Stimulated activated naive B cell treated with anti-CD40 and anti-IgM and Interleukin-4, amounts not matched to agents 10 μg/mL and 1 μg/mL and 100 μg/mL, for 72 hours (primary cell): ENCODE measurements around the gene EWSR1.
"Not testable (repeated sequence)": the region's sequence is repeated elsewhere in the genome, so short reads cannot be mapped to it uniquely, and the experiment has no call there.

Experiments
- ATAC-seq, 2 donors: fragments of 150-1000 bp; cut with Tn5 transposase; replicated peaks; 2 replicates each; pipeline ENCODE4 v1.10.0; 2021; ENCODE audit warnings: moderate library complexity in 1 of 2
- DNase-seq: peaks from one replicate; pipeline ENCODE4 v3.0.0; 2021
- H3K27ac Mint-ChIP-seq: one replicate; pipeline ENCODE4 v1.8.0; 2022; ENCODE audit warnings: mild to moderate bottlenecking, mixed read lengths
- H3K27me3 Mint-ChIP-seq, 2 donors: one replicate each; pipeline ENCODE4 v1.8.0; 2022; ENCODE audit warnings: mixed read lengths in 2 of 2
- H3K36me3 Mint-ChIP-seq, 2 donors: one replicate each; pipeline ENCODE4 v1.8.0; 2022; ENCODE audit warnings: mixed read lengths in 2 of 2, mild to moderate bottlenecking in 1 of 2
- H3K4me1 Mint-ChIP-seq, 2 donors: one replicate each; pipeline ENCODE4 v1.8.0; 2022; ENCODE audit warnings: mixed read lengths in 2 of 2, mild to moderate bottlenecking in 1 of 2
- H3K4me3 Mint-ChIP-seq, 2 donors: one replicate each; pipeline ENCODE4 v1.8.0; 2022; ENCODE audit warnings: mild to moderate bottlenecking in 2 of 2, mixed read lengths in 2 of 2, moderate library complexity in 1 of 2
- H3K9me3 Mint-ChIP-seq, 2 donors: one replicate each; pipeline ENCODE4 v1.8.0; 2022; ENCODE audit warnings: mixed read lengths in 2 of 2, mild to moderate bottlenecking in 1 of 2

Gene EWSR1

DNA sequence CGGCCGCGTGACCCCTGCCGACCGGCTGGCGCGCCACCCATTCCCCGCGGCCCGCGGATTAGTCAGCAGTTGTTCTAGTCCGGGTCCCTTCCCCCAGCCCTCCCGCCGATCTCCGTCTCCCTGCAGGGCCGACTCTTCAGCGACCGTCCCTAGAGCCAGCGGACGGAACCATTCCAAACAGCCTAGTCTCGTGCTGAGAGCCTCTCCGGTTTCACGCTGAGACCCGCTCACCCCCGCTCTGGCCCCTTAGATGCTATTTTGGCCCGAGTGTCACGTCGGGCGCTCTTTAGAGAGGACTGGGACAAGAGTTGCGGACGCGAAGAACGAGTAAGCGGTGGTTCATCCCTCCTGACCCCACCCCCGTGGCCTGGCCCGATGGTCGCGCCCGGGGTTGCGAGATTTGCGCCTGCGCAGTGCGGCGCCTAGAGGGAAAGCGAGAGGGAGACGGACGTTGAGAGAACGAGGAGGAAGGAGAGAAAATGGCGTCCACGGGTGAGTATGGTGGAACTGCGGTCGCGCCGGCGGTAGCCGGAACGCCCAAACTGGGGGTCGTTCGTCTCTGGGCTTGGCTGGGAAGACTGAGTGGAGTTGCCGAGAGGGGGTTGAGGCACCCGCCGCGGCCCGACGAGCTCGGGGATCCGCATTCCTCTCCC is at the start of gene EWSR1, which contains the start of gene RHBDD3:
Gene EWSR1, plus strand, starts transcription at position 411 of the 653 bp plus-strand sequence. Its CDS starts 69 bp downstream, at position 480.
Gene RHBDD3, minus strand, starts transcription at position 124 of the 653 bp plus-strand sequence. CDS start 2,355 bp downstream, outside the sequence.
- peaks cover 26 to 48% of the 10 kb centered on the region in 2 donors for H3K36me3 Mint-ChIP-seq
- H3K27me3 Mint-ChIP-seq, result no peaks in the 10 kb centered on the region
- H3K4me3 Mint-ChIP-seq, result peak within 1 kb of the TSS; percentile 88 to 91
- H3K4me1 Mint-ChIP-seq, result peaks cover 27 to 53% of the 10 kb centered on the region in 2 donors
- no peaks in the 10 kb centered on the region for H3K9me3 Mint-ChIP-seq
- DNase-seq (peak; percentile 94), ATAC-seq (peak; percentile 91 to 94)
- H3K27ac Mint-ChIP-seq, result peak within 1 kb of the TSS; percentile 98

DNA sequence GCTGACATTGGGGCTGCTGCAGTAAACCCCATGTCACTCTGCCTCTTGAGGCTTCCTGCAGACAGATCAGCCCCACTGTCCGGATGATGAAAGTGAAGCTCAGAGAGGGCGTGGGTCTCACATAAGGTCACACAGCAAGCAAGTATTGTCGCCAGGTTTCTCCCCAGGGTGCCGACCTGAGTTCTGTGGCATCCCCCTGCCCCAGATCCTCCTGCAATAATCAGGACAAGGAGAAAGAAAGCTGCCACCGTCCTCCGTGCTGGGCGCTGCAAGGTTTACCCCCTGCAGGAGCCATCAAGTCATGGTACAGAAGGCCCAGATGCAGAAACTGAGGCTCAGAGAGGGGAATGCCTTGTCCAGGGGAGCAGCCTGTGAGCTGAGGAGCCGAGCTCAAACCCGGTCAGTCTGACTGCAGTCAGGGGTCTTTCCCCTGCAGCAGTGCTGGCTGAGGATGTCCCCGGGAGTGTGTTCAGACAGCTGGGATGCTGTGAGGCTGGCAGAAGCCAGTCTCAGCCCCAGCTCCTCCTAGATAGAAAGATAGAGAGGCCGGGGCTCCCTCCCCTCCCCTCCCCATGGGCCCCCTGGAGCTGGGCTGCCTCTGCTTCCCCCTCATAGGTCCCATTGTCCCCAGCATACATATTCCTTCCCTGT is 49.2 kb upstream of the EWSR1 start:
- H3K27ac Mint-ChIP-seq, result no peak overlapping the region
- no peak overlapping the region for H3K4me3 Mint-ChIP-seq
- no peaks in the 10 kb centered on the region for H3K36me3 Mint-ChIP-seq
- no peaks in the 10 kb centered on the region for H3K9me3 Mint-ChIP-seq
- DNase-seq (no peak), ATAC-seq (no peak)
- H3K4me1 Mint-ChIP-seq, result peaks cover 0 to 3% of the 10 kb centered on the region in 2 donors
- H3K27me3 Mint-ChIP-seq, result peaks cover 48 to 90% of the 10 kb centered on the region in 2 donors

- peaks cover 43 to 89% of the 10 kb centered on the region in 2 donors for H3K27me3 Mint-ChIP-seq
- not testable (repeated sequence) for ATAC-seq, H3K9me3 Mint-ChIP-seq, H3K36me3 Mint-ChIP-seq, H3K4me1 Mint-ChIP-seq, H3K27ac Mint-ChIP-seq, H3K4me3 Mint-ChIP-seq, DNase-seq
Observed at GRCh38 chr22:29219409-29219782, 48.7 kb upstream of the EWSR1 start.

DNA sequence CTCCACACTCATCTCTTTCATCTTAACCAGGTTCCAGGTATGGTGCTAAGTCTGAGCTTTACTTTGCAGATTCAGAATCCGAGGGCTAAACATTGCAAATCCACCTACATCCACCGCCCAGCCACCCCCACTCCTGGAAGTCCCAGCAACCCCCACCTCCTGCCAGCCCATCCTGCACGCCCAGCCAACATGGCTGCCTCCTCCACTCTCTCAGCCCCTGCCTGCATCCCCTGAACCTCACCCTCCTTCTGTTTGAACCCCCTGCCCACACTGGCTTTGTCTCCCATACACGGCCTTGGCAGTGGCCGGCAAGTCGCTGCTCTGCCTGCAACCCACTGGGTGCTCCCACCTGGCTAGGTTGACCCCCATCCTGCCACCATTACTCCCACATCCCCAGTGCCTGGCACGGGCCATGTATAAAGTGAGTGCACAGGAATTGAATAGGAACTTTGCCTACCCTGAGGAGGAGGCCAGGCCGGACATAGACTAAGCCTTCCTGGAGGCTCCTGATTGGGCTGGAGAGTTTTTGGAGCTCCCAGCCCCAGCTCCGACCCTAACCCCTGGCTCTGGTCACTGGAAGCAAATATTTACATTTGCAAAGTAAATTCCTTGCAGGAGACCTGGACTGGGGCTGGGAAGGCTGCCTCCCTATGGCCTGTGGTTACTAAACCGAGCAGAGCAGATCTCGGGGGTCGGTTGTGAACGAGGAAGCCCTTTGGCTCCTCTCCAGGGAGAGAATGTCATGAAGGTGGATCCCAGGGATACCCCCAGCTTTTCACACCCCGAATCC is 48.0 kb upstream of the EWSR1 start:
- H3K27me3 Mint-ChIP-seq, result peaks cover 41 to 89% of the 10 kb centered on the region in 2 donors
- DNase-seq, result no peak

GRCh38 chr22:29224121-29224858 is 43.8 kb upstream of the EWSR1 start:
- DNase-seq, result no peak
- H3K27me3 Mint-ChIP-seq, result peaks cover 39 to 81% of the 10 kb centered on the region in 2 donors
- no peaks in the 10 kb centered on the region for H3K9me3 Mint-ChIP-seq
- H3K4me3 Mint-ChIP-seq, result no peak overlapping the region
- H3K36me3 Mint-ChIP-seq, result no peaks in the 10 kb centered on the region
- no peak overlapping the region for H3K27ac Mint-ChIP-seq
- ATAC-seq, result no peak
- no peaks in the 10 kb centered on the region for H3K4me1 Mint-ChIP-seq

More for the DNA sequence above, 48.0 kb upstream of the EWSR1 start:
- Mint-ChIP-seq H3K4me3 (no peak overlapping the region), H3K36me3 (no peaks in the 10 kb centered on the region), H3K9me3 (no peaks in the 10 kb centered on the region), H3K4me1 (no peaks in the 10 kb centered on the region), H3K27ac (no peak overlapping the region)
- no peak for ATAC-seq

DNA sequence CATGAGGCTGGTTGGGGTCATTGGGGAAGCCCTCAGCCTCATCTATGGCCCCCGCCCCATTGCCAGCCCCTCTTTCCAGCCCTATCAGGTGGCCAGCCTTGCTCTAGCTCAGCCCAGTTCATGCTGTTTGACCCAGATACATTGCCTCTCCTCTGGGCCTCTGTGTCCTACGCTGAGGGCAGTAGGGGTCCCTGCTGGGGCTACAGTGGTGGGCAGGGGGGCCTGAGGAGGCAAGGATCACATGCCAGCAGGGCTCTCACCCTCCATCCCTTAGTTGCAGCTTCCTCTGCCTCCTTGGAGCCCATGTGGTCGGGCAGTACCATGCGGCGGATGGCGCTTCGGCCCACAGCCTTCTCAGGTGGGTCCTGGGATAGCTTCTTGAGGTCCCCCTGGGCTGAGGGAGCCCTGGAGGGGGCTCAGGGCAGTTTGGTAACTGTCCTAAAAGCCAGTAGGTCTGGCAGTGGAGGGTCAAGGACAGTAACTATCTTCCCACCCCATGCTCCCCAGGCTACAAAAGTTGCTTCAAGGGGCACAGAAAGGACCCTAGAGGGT is 43.1 kb upstream of the EWSR1 start:
- Mint-ChIP-seq H3K4me1 (no peaks in the 10 kb centered on the region), H3K27me3 (peaks cover 35 to 78% of the 10 kb centered on the region in 2 donors), H3K36me3 (no peaks in the 10 kb centered on the region), H3K9me3 (no peaks in the 10 kb centered on the region), H3K27ac (no peak overlapping the region), H3K4me3 (no peak overlapping the region)
- ATAC-seq (no peak), DNase-seq (no peak)

GRCh38 chr22:29225422-29226090 is 42.5 kb upstream of the EWSR1 start:
- no peak for ATAC-seq
- DNase-seq, result no peak
- Mint-ChIP-seq H3K27me3 (peaks cover 30 to 77% of the 10 kb centered on the region in 2 donors), H3K27ac (no peak overlapping the region), H3K4me1 (no peaks in the 10 kb centered on the region), H3K36me3 (no peaks in the 10 kb centered on the region), H3K4me3 (no peak overlapping the region), H3K9me3 (no peaks in the 10 kb centered on the region)

DNA sequence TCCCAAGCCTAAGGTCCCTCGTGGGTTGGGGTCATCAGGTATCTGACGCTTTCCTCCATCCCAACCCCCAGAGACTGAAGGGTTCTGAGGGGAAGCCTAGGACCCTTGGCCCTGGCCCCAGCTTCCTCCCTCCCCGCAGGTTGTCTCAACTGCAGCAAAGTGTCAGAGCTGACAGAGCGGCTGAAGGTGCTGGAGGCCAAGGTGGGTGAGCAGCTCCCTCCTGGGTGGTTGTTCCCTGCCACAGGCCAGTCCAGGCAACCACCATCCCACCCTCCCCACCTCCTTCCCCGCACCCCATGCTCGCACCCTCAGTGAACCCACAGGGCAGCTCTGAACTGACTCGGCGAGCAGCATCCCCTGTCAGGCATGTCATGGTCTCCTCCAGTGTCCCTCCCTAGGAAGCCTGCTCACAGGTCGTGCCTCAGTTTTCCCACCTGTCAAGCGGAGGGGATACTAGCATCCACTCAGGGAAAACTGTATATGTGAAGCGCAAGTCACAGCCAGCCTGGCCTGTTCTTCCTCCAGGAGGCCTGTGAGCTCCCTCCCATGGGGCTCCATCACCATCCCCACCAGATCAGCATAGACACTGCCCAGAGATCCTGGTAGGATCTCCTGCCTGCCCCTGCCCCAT is 41.6 kb upstream of the EWSR1 start:
- ATAC-seq (no peak), DNase-seq (no peak)
- H3K36me3 Mint-ChIP-seq, result no peaks in the 10 kb centered on the region
- no peak overlapping the region for H3K27ac Mint-ChIP-seq
- peaks cover 26 to 76% of the 10 kb centered on the region in 2 donors for H3K27me3 Mint-ChIP-seq
- no peak overlapping the region for H3K4me3 Mint-ChIP-seq
- no peaks in the 10 kb centered on the region for H3K9me3 Mint-ChIP-seq
- no peaks in the 10 kb centered on the region for H3K4me1 Mint-ChIP-seq

DNA sequence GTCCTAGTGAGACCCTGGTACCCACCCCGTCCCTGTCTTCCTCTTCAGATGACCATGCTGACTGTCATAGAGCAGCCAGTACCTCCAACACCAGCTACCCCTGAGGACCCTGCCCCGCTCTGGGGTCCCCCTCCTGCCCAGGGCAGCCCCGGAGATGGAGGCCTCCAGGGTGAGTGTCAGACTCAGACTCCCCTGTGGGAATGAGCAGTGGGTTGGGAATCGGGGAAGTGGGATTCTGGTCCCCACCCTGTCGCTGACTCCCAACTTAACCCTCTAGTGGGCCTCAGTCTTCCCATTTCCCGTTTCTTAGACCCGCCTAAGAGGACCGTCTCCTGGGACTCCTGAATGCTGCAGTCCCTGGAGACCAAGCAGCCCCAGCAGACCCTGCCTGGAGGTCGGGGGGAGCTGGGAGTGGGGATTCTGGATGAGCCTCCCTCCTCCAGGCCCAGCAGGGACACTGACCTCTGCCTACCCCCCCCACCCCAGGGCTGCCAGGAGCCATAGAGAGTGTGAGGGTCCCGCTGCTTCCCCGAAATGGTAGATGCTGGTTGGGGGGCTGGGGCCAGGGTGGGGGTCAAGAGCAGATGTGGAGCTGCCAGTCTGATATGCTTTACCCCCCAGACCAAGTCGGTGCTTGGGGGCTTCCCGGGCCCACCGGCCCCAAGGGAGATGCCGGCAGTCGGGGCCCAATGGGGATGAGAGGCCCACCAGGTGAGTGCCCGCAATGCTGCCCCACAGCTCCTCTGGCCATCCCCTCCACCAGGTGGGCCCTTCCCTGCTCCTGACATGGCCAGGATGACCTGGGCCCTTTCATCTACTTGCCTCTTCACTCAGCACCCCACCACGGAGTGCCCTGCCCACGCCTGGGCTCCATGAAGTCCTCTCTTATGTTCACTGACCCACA is 36.8 kb upstream of the EWSR1 start:
- Mint-ChIP-seq H3K9me3 (peaks cover 5 to 6% of the 10 kb centered on the region in 2 donors), H3K27ac (no peak overlapping the region), H3K4me3 (no peak overlapping the region)

GRCh38 chr22:29231971-29232959 is 35.8 kb upstream of the EWSR1 start:
- H3K27ac Mint-ChIP-seq, result no peak overlapping the region
- H3K4me3 Mint-ChIP-seq, result no peak overlapping the region
- no peak for ATAC-seq
- H3K36me3 Mint-ChIP-seq, result peaks cover 0 to 4% of the 10 kb centered on the region in 2 donors
- peaks cover 5 to 6% of the 10 kb centered on the region in 2 donors for H3K9me3 Mint-ChIP-seq
- no peaks in the 10 kb centered on the region for H3K4me1 Mint-ChIP-seq
- H3K27me3 Mint-ChIP-seq, result peaks cover 19 to 52% of the 10 kb centered on the region in 2 donors
- DNase-seq, result no peak

More for the DNA sequence above, 36.8 kb upstream of the EWSR1 start:
- no peaks in the 10 kb centered on the region for H3K4me1 Mint-ChIP-seq
- peaks cover 26 to 61% of the 10 kb centered on the region in 2 donors for H3K27me3 Mint-ChIP-seq
- H3K36me3 Mint-ChIP-seq, result peaks cover 0 to 4% of the 10 kb centered on the region in 2 donors
- no peak for ATAC-seq
- DNase-seq, result no peak

DNA sequence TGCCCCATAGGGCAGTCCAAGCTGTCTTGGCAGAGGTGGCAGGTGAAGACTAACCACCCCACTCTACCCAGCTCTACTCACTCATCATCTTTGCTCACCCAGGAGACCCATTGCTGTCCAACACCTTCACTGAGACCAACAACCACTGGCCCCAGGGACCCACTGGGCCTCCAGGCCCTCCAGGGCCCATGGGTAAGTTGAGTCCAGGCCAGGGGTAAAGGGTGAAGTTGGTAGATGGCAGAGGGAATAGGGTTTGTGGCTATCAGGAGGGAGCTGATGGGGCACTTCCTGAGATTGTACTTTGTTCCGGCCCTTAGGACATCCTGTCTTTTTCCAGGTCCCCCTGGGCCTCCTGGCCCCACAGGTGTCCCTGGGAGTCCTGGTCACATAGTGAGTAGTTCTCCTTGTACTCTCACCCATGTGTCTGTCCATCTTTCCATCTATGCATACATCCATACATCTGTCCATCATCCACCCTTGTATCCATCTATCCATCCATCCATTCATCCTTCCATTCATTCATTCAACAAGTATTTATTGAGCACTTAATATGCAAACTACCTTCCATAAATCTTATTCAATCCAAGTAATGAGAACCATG is 34.7 kb upstream of the EWSR1 start:
- H3K4me3 Mint-ChIP-seq, result no peak overlapping the region
- no peak for ATAC-seq

More for the DNA sequence above, 34.7 kb upstream of the EWSR1 start:
- Mint-ChIP-seq H3K9me3 (peaks cover 5 to 6% of the 10 kb centered on the region in 2 donors), H3K36me3 (peaks cover 0 to 4% of the 10 kb centered on the region in 2 donors), H3K4me1 (no peaks in the 10 kb centered on the region), H3K27me3 (peaks cover 17 to 49% of the 10 kb centered on the region in 2 donors), H3K27ac (no peak overlapping the region)
- no peak for DNase-seq
